ENCODE measurements around the gene PPP1R15B.

GRCh38 chr1:204396015-204396583 lies 15.5 kb downstream of the PPP1R15B start:
- TF ChIP-seq, protein P1, sequence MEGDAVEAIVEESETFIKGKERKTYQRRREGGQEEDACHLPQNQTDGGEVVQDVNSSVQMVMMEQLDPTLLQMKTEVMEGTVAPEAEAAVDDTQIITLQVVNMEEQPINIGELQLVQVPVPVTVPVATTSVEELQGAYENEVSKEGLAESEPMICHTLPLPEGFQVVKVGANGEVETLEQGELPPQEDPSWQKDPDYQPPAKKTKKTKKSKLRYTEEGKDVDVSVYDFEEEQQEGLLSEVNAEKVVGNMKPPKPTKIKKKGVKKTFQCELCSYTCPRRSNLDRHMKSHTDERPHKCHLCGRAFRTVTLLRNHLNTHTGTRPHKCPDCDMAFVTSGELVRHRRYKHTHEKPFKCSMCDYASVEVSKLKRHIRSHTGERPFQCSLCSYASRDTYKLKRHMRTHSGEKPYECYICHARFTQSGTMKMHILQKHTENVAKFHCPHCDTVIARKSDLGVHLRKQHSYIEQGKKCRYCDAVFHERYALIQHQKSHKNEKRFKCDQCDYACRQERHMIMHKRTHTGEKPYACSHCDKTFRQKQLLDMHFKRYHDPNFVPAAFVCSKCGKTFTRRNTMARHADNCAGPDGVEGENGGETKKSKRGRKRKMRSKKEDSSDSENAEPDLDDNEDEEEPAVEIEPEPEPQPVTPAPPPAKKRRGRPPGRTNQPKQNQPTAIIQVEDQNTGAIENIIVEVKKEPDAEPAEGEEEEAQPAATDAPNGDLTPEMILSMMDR (IDR thresholded peaks at IDR 0.05): no peak
- TF ChIP-seq POLR2AphosphoS5 (IDR thresholded peaks at IDR 0.05): no peak
- no peak for TF ChIP-seq POLR2A (IDR thresholded peaks at IDR 0.05)
- no peak for TF ChIP-seq EP300 (IDR thresholded peaks at IDR 0.05)
